GM12878 (cell line): ENCODE results near the gene FLVCR1. TPM values are rescaled to one million over a fixed set of nuclear protein-coding genes. Genes with fewer than 3 reads are reported as not detected.

Source experiments
- ATAC-seq: fragments of 200-7000 bp; cut with Tn5 transposase; 3 replicates; pipeline ENCODE4 v1.9.1; 2020; ENCODE audit warnings: mild to moderate bottlenecking, moderate library complexity
- BruUV-seq: library from RNA; stranded (reverse); fragments of 400-500 nt; replicated peaks from 2 replicates; lab custom pipeline; 2021; lab: Mats Ljungman, UMichigan
- CTCF ChIA-PET: fragments of 300-600 bp; sonication (Branson Sonifier 250); formaldehyde crosslinking; extraction: SDS; loops from one replicate; lab custom pipeline; 2021; ENCODE audit warnings: inconsistent platforms; lab: Yijun Ruan, JAX
- POLR2A ChIA-PET: fragments of 350-600 bp; formaldehyde crosslinking; extraction: SDS; loops from one replicate; lab custom pipeline; 2021; ENCODE audit warnings: inconsistent platforms; lab: Charles Lee
- RAD21 ChIA-PET: fragments of 300-600 bp; sonication (Branson Sonifier 250); formaldehyde crosslinking; loops from one replicate; lab custom pipeline; 2023; ENCODE audit warnings: antibody characterized with exemption; ENCODE audit not compliant: unreplicated experiment; lab: Charles Lee
- SMC1A ChIA-PET: fragments of 300-600 bp; sonication (Branson Sonifier 250); formaldehyde crosslinking; loops from one replicate; lab custom pipeline; 2023; ENCODE audit not compliant: unreplicated experiment, uncharacterized antibody; lab: Charles Lee
- DNase-seq: peaks from one replicate; pipeline ENCODE4 v3.0.0-alpha.2; 2011; ENCODE audit warnings: low read depth, low spot score
- FAIRE-seq: peaks from 3 replicates; lab custom pipeline; 2011; peaks lifted over from hg19 to GRCh38; lab: Jason Lieb, UNC
- H2AFZ ChIP-seq: 2 replicates; pipeline ENCODE4 v1.6.0; 2011; ENCODE audit warnings: low read depth, low read length, control low read depth; ENCODE audit not compliant: control insufficient read depth
- H3K27ac ChIP-seq: 2 replicates; pipeline ENCODE4 v1.5.1; 2011; ENCODE audit warnings: control low read depth; ENCODE audit not compliant: control insufficient read depth, insufficient read depth
- H3K27me3 ChIP-seq, 2 experiments: replicated peaks in 1 of 2; 2 replicates each; pipeline versions ENCODE4 v1.6.0 to v1.6.1; 2011; ENCODE audit warnings: low read length in 1 of 2; ENCODE audit not compliant: control insufficient read depth in 2 of 2, insufficient read depth in 2 of 2
- H3K36me3 ChIP-seq, 2 experiments: 2 replicates each; pipeline ENCODE4 v1.5.1; 2011; ENCODE audit warnings: low read length in 1 of 2; ENCODE audit not compliant: control insufficient read depth in 2 of 2, insufficient read depth in 2 of 2
- H3K4me1 ChIP-seq: 2 replicates; pipeline ENCODE4 v1.6.1; 2011; ENCODE audit warnings: mild to moderate bottlenecking, low read length, moderate library complexity, mixed read lengths; ENCODE audit not compliant: control insufficient read depth, insufficient read depth
- H3K4me2 ChIP-seq: 2 replicates; pipeline ENCODE4 v1.6.0; 2011; ENCODE audit warnings: control low read depth; ENCODE audit not compliant: control insufficient read depth, insufficient read depth
- H3K4me3 ChIP-seq: fragments of 200-600 bp; sonication (generic); 2 replicates; pipeline ENCODE4 v1.5.1; 2016
- H3K79me2 ChIP-seq: 2 replicates; pipeline ENCODE4 v1.6.0; 2011; ENCODE audit warnings: low read length; ENCODE audit not compliant: control insufficient read depth, insufficient read depth
- H3K9ac ChIP-seq: 2 replicates; pipeline ENCODE4 v1.8.0; 2011; ENCODE audit warnings: low read length, control low read depth, mixed read lengths; ENCODE audit not compliant: control insufficient read depth, insufficient read depth
- H3K9me3 ChIP-seq: replicated peaks from 3 replicates; pipeline ENCODE4 v1.5.1; 2011; ENCODE audit warnings: mild to moderate bottlenecking, low read length; ENCODE audit not compliant: control insufficient read depth, insufficient read depth
- H4K20me1 ChIP-seq: 2 replicates; pipeline ENCODE4 v1.6.0; 2011; ENCODE audit not compliant: control insufficient read depth, insufficient read depth
- CBX3 ChIP-seq: fragments of 200-600 bp; sonication (generic); IDR thresholded peaks from 2 replicates; pipeline ENCODE4 v1.6.1; 2016; ENCODE audit warnings: low read depth, borderline replicate concordance
- CREB1 ChIP-seq: IDR thresholded peaks from 2 replicates; pipeline ENCODE4 v1.6.1; 2012; ENCODE audit warnings: low read depth, mild to moderate bottlenecking, inconsistent platforms
- CTCF ChIP-seq, 3 experiments: IDR thresholded peaks in 2 of 3; conservative IDR thresholded peaks in 1 of 3; 2 replicates each; pipeline ENCODE4 v1.5.1; 2011; ENCODE audit warnings: low read depth in 3 of 3, low read length in 3 of 3, mild to moderate bottlenecking in 3 of 3, control low read depth in 2 of 3, moderate library complexity in 2 of 3, inconsistent platforms in 1 of 3, mixed read lengths in 1 of 3; ENCODE audit not compliant: control insufficient read depth in 2 of 3, insufficient read depth in 1 of 3; ENCODE audit errors: extremely low read depth in 1 of 3
- ETV6 ChIP-seq, 2 experiments: fragments of 450-650 bp in 1 of 2; IDR thresholded peaks in 1 of 2; conservative IDR thresholded peaks in 1 of 2; 2 replicates each; pipeline ENCODE4 v1.6.1; 2014; ENCODE audit warnings: antibody characterized with exemption in 1 of 2, borderline replicate concordance in 1 of 2, low read depth in 1 of 2, mild to moderate bottlenecking in 1 of 2, moderate library complexity in 1 of 2
- FOS ChIP-seq: IDR thresholded peaks from 3 replicates; pipeline ENCODE4 v1.6.1; 2011; ENCODE audit warnings: borderline replicate concordance; ENCODE audit not compliant: insufficient read length; ENCODE audit errors: extremely low read depth
- MYC ChIP-seq: IDR thresholded peaks from 2 replicates; pipeline ENCODE4 v1.6.1; 2011; ENCODE audit warnings: mild to moderate bottlenecking, low read length, moderate library complexity, inconsistent platforms; ENCODE audit not compliant: insufficient read depth, insufficient replicate concordance, insufficient read length, severe bottlenecking
- NFXL1 ChIP-seq: fragments of 450-650 bp; IDR thresholded peaks from 2 replicates; pipeline ENCODE4 v1.6.1; 2017; ENCODE audit warnings: antibody characterized with exemption, mild to moderate bottlenecking, borderline replicate concordance
- PBX3 ChIP-seq: IDR thresholded peaks from 2 replicates; pipeline ENCODE4 v1.6.1; 2011; ENCODE audit warnings: mild to moderate bottlenecking, low read depth, low read length, moderate library complexity; ENCODE audit not compliant: insufficient replicate concordance
- PRDM15 ChIP-seq: fragments of 450-650 bp; formaldehyde crosslinking; IDR thresholded peaks from 2 replicates; pipeline ENCODE4 v1.4.0; 2020; ENCODE audit warnings: mild to moderate bottlenecking, moderate library complexity
- RCOR1 ChIP-seq: conservative IDR thresholded peaks from 2 replicates; pipeline ENCODE4 v1.6.1; 2012; ENCODE audit warnings: low read depth, low read length, improper control_type of control experiment
- RFX5 ChIP-seq: IDR thresholded peaks from 2 replicates; pipeline ENCODE4 v1.6.1; 2011; ENCODE audit warnings: low read depth, low read length, improper control_type of control experiment
- SMC3 ChIP-seq: IDR thresholded peaks from 2 replicates; pipeline ENCODE4 v1.6.1; 2011; ENCODE audit warnings: low read length, improper control_type of control experiment, borderline replicate concordance
- SRF ChIP-seq, 2 experiments: IDR thresholded peaks; 2 replicates each; pipeline ENCODE4 v1.6.1; 2011; ENCODE audit warnings: low read depth in 2 of 2, low read length in 2 of 2, mild to moderate bottlenecking in 1 of 2, moderate library complexity in 1 of 2
- STAT1 ChIP-seq: fragments of 450-650 bp; conservative IDR thresholded peaks from 2 replicates; pipeline ENCODE4 v1.6.1; 2014; ENCODE audit warnings: antibody characterized with exemption, mild to moderate bottlenecking
- TARDBP ChIP-seq: IDR thresholded peaks from 2 replicates; pipeline ENCODE4 v1.6.1; 2016; ENCODE audit warnings: borderline replicate concordance
- ZBED1 ChIP-seq: IDR thresholded peaks from 2 replicates; pipeline ENCODE4 v1.6.1; 2016; ENCODE audit warnings: borderline replicate concordance
- ZNF217 ChIP-seq: fragments of 450-650 bp; IDR thresholded peaks from 2 replicates; pipeline ENCODE4 v1.6.1; 2017; ENCODE audit warnings: antibody characterized with exemption, mild to moderate bottlenecking
- ZNF24 ChIP-seq: fragments of 450-650 bp; IDR thresholded peaks from 2 replicates; pipeline ENCODE4 v1.6.1; 2017; ENCODE audit warnings: antibody characterized with exemption, mild to moderate bottlenecking
- WGBS: methylation state at CpG from one replicate; pipeline ENCODE4 v1.1.6; 2016; ENCODE audit warnings: low lambda C conversion rate; ENCODE audit not compliant: insufficient replicate concordance, insufficient coverage; ENCODE audit errors: missing lambda C conversion rate; 5-methylcytosine and 5-hydroxymethylcytosine counted together
- in situ Hi-C: fragments of 300-500 bp; cut with MboI; formaldehyde crosslinking; loops from 9 replicates; pipeline ENCODE4 v1.14.3; 2018; ENCODE audit warnings: mixed read lengths
- intact Hi-C: fragments of 100-400 bp; cut with micrococcal nuclease; formaldehyde crosslinking; loops from one replicate; pipeline ENCODE4 v1.14.2; 2022; ENCODE audit not compliant: unreplicated experiment
- polyA plus RNA-seq, 11 experiments: library from polyadenylated mRNA; depleted of rRNA in 4 of 11; unstranded in 6 of 11; stranded (reverse) in 5 of 11; fragments of >200 nt; fragmentation: Nextera tagmentation in 4 of 11; fragmentation: Illumina TruSeq in 1 of 11; extraction: Ambion mirVana in 4 of 11; extraction: Trizol in 1 of 11; gene quantifications; 1 replicate in 1 of 11; 2 replicates in 10 of 11; pipeline versions ENCODE4 v1.2.1 to v1.2.3, GENCODE V29; 2011 to 2016; ENCODE audit warnings: inconsistent platforms in 2 of 11, missing spikeins in 2 of 11, low read depth in 1 of 11
- total RNA-seq, 4 experiments: library from RNA; depleted of rRNA in 3 of 4; stranded (reverse); fragments of >200 nt in 3 of 4; fragmentation: Illumina TruSeq in 1 of 4; extraction: Trizol in 1 of 4; gene quantifications; 2 replicates each; pipeline versions ENCODE4 v1.2.1 to v1.2.3, GENCODE V29; 2013 to 2021

The FLVCR1 gene
- total and polyA plus RNA-seq, 10 of the 15 experiments (the other 5 are each of a cell fraction or from before 2014, with no cell fraction given): 7.1 to 25.2 (median 17.6) TPM

- POLR2A ChIA-PET: interaction anchor here (0.7 to 2.2 kb wide), 2 partner anchors 8 to 16 kb away, joined by 4 to 13 read pairs; no protein-coding TSS in a partner anchor
- in situ Hi-C loops: no loop called here
- H4K20me1 ChIP-seq: no peaks in the 10 kb centered on the region
- no peaks in the 10 kb centered on the region for H3K27me3 ChIP-seq
- CTCF ChIA-PET: interaction anchor here (1.0 to 2.9 kb wide), 5 partner anchors 11 to 124 kb away, joined by 3 to 13 read pairs (median 6); partner anchors contain the start of gene VASH2
- H2AFZ ChIP-seq: no peak overlapping the region
- FAIRE-seq: no peak
- ATAC-seq: no peak
- peaks cover 8% of the 10 kb centered on the region for H3K4me1 ChIP-seq
- no peak overlapping the region for H3K27ac ChIP-seq
- H3K79me2 ChIP-seq: no peaks in the 10 kb centered on the region
- H3K9me3 ChIP-seq: no peaks in the 10 kb centered on the region
- no peak overlapping the region for H3K9ac ChIP-seq
- BruUV-seq: no TSS peak
- RAD21 ChIA-PET: interaction anchor here (0.9 to 1.5 kb wide), 4 partner anchors 8 to 55 kb away, joined by 3 to 5 read pairs (median 4); no protein-coding TSS in a partner anchor
- DNase-seq: no peak
- intact Hi-C loops: no loop called here
- no peak overlapping the region for H3K4me2 ChIP-seq
- no peak overlapping the region for H3K4me3 ChIP-seq
- SMC1A ChIA-PET: interaction anchor here (0.5 to 4.0 kb wide), 9 partner anchors 8 to 68 kb away, joined by 3 to 40 read pairs (median 7); partner anchors contain the start of gene VASH2
- 92% methylated on average over 6 of the region's 6 CpGs for WGBS
- H3K36me3 ChIP-seq: no peaks in the 10 kb centered on the region
- TF ChIP-seq ZNF24 (no peak), PBX3 (no peak), FOS (no peak), CBX3 (no peak), ETV6 (conservative IDR thresholded peaks at IDR 0.05 in 1 of 2, IDR thresholded peaks at IDR 0.05 in 1 of 2; ENCODE audit: borderline replicate concordance in 1 of 2, low read depth in 1 of 2) (no peak), ZNF217 (no peak), ZBED1 (no peak), RFX5 (no peak), PRDM15 (CRISPR knock-in tag) (no peak), TARDBP (no peak), RCOR1 (no peak), CREB1 (no peak), CTCF (IDR thresholded peaks at IDR 0.05 in 2 of 3, conservative IDR thresholded peaks at IDR 0.05 in 1 of 3; ENCODE audit: control insufficient read depth in 2 of 3, extremely low read depth in 1 of 3, insufficient read depth in 1 of 3, low read depth in 3 of 3, low read length in 3 of 3) (no peak), SRF (IDR thresholded peaks at IDR 0.05; ENCODE audit: low read depth in 2 of 2, low read length in 2 of 2) (no peak), MYC (no peak), STAT1 (no peak), SMC3 (no peak), NFXL1 (no peak)
Measured at GRCh38 chr1:212938846-212939245, 80.8 kb downstream of the FLVCR1 start.
